GM12878 (cell line): Measurements from ENCODE around the gene PMPCA. TPM values are rescaled to one million over a fixed set of nuclear protein-coding genes. Genes with fewer than 3 reads are reported as not detected.
A peak's percentile ranks its signal among the peaks of the same experiment; 100 is the strongest.

ENCODE experiments used
- ATAC-seq: fragments of 200-7000 bp; cut with Tn5 transposase; 3 replicates; pipeline ENCODE4 v1.9.1; 2020; ENCODE audit warnings: mild to moderate bottlenecking, moderate library complexity
- BruUV-seq: library from RNA; stranded (reverse); fragments of 400-500 nt; replicated peaks from 2 replicates; lab custom pipeline; 2021; lab: Mats Ljungman, UMichigan
- CTCF ChIA-PET: fragments of 300-600 bp; sonication (Branson Sonifier 250); formaldehyde crosslinking; extraction: SDS; loops from one replicate; lab custom pipeline; 2021; ENCODE audit warnings: inconsistent platforms; lab: Yijun Ruan, JAX
- POLR2A ChIA-PET: fragments of 350-600 bp; formaldehyde crosslinking; extraction: SDS; loops from one replicate; lab custom pipeline; 2021; ENCODE audit warnings: inconsistent platforms; lab: Charles Lee
- RAD21 ChIA-PET: fragments of 300-600 bp; sonication (Branson Sonifier 250); formaldehyde crosslinking; loops from one replicate; lab custom pipeline; 2023; ENCODE audit warnings: antibody characterized with exemption; ENCODE audit not compliant: unreplicated experiment; lab: Charles Lee
- SMC1A ChIA-PET: fragments of 300-600 bp; sonication (Branson Sonifier 250); formaldehyde crosslinking; loops from one replicate; lab custom pipeline; 2023; ENCODE audit not compliant: unreplicated experiment, uncharacterized antibody; lab: Charles Lee
- DNase-seq: peaks from one replicate; pipeline ENCODE4 v3.0.0-alpha.2; 2011; ENCODE audit warnings: low read depth, low spot score
- FAIRE-seq: peaks from 3 replicates; lab custom pipeline; 2011; peaks lifted over from hg19 to GRCh38; lab: Jason Lieb, UNC
- H2AFZ ChIP-seq: 2 replicates; pipeline ENCODE4 v1.6.0; 2011; ENCODE audit warnings: low read depth, low read length, control low read depth; ENCODE audit not compliant: control insufficient read depth
- H3K27ac ChIP-seq: 2 replicates; pipeline ENCODE4 v1.5.1; 2011; ENCODE audit warnings: control low read depth; ENCODE audit not compliant: control insufficient read depth, insufficient read depth
- H3K27me3 ChIP-seq, 2 experiments: replicated peaks in 1 of 2; 2 replicates each; pipeline versions ENCODE4 v1.6.0 to v1.6.1; 2011; ENCODE audit warnings: low read length in 1 of 2; ENCODE audit not compliant: control insufficient read depth in 2 of 2, insufficient read depth in 2 of 2
- H3K36me3 ChIP-seq, 2 experiments: 2 replicates each; pipeline ENCODE4 v1.5.1; 2011; ENCODE audit warnings: low read length in 1 of 2; ENCODE audit not compliant: control insufficient read depth in 2 of 2, insufficient read depth in 2 of 2
- H3K4me1 ChIP-seq: 2 replicates; pipeline ENCODE4 v1.6.1; 2011; ENCODE audit warnings: mild to moderate bottlenecking, low read length, moderate library complexity, mixed read lengths; ENCODE audit not compliant: control insufficient read depth, insufficient read depth
- H3K4me2 ChIP-seq: 2 replicates; pipeline ENCODE4 v1.6.0; 2011; ENCODE audit warnings: control low read depth; ENCODE audit not compliant: control insufficient read depth, insufficient read depth
- H3K4me3 ChIP-seq: fragments of 200-600 bp; sonication (generic); 2 replicates; pipeline ENCODE4 v1.5.1; 2016
- H3K79me2 ChIP-seq: 2 replicates; pipeline ENCODE4 v1.6.0; 2011; ENCODE audit warnings: low read length; ENCODE audit not compliant: control insufficient read depth, insufficient read depth
- H3K9ac ChIP-seq: 2 replicates; pipeline ENCODE4 v1.8.0; 2011; ENCODE audit warnings: low read length, control low read depth, mixed read lengths; ENCODE audit not compliant: control insufficient read depth, insufficient read depth
- H3K9me3 ChIP-seq: replicated peaks from 3 replicates; pipeline ENCODE4 v1.5.1; 2011; ENCODE audit warnings: mild to moderate bottlenecking, low read length; ENCODE audit not compliant: control insufficient read depth, insufficient read depth
- H4K20me1 ChIP-seq: 2 replicates; pipeline ENCODE4 v1.6.0; 2011; ENCODE audit not compliant: control insufficient read depth, insufficient read depth
- ATF7 ChIP-seq: fragments of 450-650 bp; IDR thresholded peaks from 2 replicates; pipeline ENCODE4 v1.6.1; 2016; ENCODE audit warnings: low read depth, mild to moderate bottlenecking
- BACH1 ChIP-seq: fragments of 450-650 bp; IDR thresholded peaks from 2 replicates; pipeline ENCODE4 v1.6.1; 2017; ENCODE audit warnings: mild to moderate bottlenecking, borderline replicate concordance
- MEF2B ChIP-seq: fragments of 450-650 bp; IDR thresholded peaks from 2 replicates; pipeline ENCODE4 v1.6.1; 2018; ENCODE audit warnings: mild to moderate bottlenecking, moderate library complexity; ENCODE audit not compliant: partially characterized antibody, poor library complexity, severe bottlenecking
- NFYA ChIP-seq: IDR thresholded peaks from 2 replicates; pipeline ENCODE4 v1.6.1; 2011; ENCODE audit warnings: low read depth, mild to moderate bottlenecking, low read length, improper control_type of control experiment, borderline replicate concordance
- NRF1 ChIP-seq: conservative IDR thresholded peaks from 2 replicates; pipeline ENCODE4 v1.6.1; 2011; ENCODE audit warnings: mild to moderate bottlenecking, low read depth, low read length, improper control_type of control experiment
- YY1 ChIP-seq: IDR thresholded peaks from 2 replicates; pipeline ENCODE4 v1.6.1; 2011; ENCODE audit warnings: low read depth, mild to moderate bottlenecking, low read length
- ZNF217 ChIP-seq: fragments of 450-650 bp; IDR thresholded peaks from 2 replicates; pipeline ENCODE4 v1.6.1; 2017; ENCODE audit warnings: antibody characterized with exemption, mild to moderate bottlenecking
- WGBS: methylation state at CpG from one replicate; pipeline ENCODE4 v1.1.6; 2016; ENCODE audit warnings: low lambda C conversion rate; ENCODE audit not compliant: insufficient replicate concordance, insufficient coverage; ENCODE audit errors: missing lambda C conversion rate; 5-methylcytosine and 5-hydroxymethylcytosine counted together
- in situ Hi-C: fragments of 300-500 bp; cut with MboI; formaldehyde crosslinking; loops from 9 replicates; pipeline ENCODE4 v1.14.3; 2018; ENCODE audit warnings: mixed read lengths
- intact Hi-C: fragments of 100-400 bp; cut with micrococcal nuclease; formaldehyde crosslinking; loops from one replicate; pipeline ENCODE4 v1.14.2; 2022; ENCODE audit not compliant: unreplicated experiment
- polyA plus RNA-seq, 11 experiments: library from polyadenylated mRNA; depleted of rRNA in 4 of 11; unstranded in 6 of 11; stranded (reverse) in 5 of 11; fragments of >200 nt; fragmentation: Nextera tagmentation in 4 of 11; fragmentation: Illumina TruSeq in 1 of 11; extraction: Ambion mirVana in 4 of 11; extraction: Trizol in 1 of 11; gene quantifications; 1 replicate in 1 of 11; 2 replicates in 10 of 11; pipeline versions ENCODE4 v1.2.1 to v1.2.3, GENCODE V29; 2011 to 2016; ENCODE audit warnings: inconsistent platforms in 2 of 11, missing spikeins in 2 of 11, low read depth in 1 of 11
- total RNA-seq, 4 experiments: library from RNA; depleted of rRNA in 3 of 4; stranded (reverse); fragments of >200 nt in 3 of 4; fragmentation: Illumina TruSeq in 1 of 4; extraction: Trizol in 1 of 4; gene quantifications; 2 replicates each; pipeline versions ENCODE4 v1.2.1 to v1.2.3, GENCODE V29; 2013 to 2021
- TF ChIP-seq, protein P1 (sequence below): fragments of 450-650 bp; IDR thresholded peaks from 2 replicates; pipeline ENCODE4 v1.6.1; 2017; ENCODE audit warnings: mild to moderate bottlenecking, low read depth, inconsistent platforms; ENCODE audit not compliant: poor library complexity, severe bottlenecking
- TF ChIP-seq, protein P2 (sequence below): fragments of 150-350 bp; IDR thresholded peaks from 2 replicates; pipeline ENCODE4 v1.6.1; 2016; ENCODE audit warnings: low read depth, low read length
- TF ChIP-seq, protein P3 (sequence below): fragments of 450-650 bp; IDR thresholded peaks from 2 replicates; pipeline ENCODE4 v1.6.1; 2017; ENCODE audit warnings: mild to moderate bottlenecking, moderate library complexity

Gene PMPCA
- total and polyA plus RNA-seq, 10 of the 15 experiments (the other 5 are each of a cell fraction or from before 2014, with no cell fraction given), result 8.1 to 137 (median 75.7) TPM

DNA sequence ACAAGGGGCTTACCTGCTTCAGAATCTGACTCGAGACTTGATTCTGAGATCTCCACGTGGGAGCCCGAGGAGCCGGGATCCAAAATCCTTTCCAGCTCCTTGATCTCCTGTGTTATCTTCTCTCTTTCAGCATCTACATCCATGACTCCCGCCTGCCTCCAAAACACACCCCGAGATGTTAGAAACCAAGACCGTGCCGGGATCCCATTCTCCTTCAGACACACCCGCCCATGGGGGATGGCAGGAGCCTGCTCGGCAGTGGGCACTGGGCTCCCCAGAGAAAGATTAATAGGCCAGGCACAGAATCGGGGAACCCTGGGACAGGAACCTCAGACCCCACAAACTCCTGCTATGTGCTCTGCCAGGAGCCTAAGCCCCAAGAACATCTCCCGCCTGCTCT, 12.2 kb upstream of the PMPCA start:
- BruUV-seq, result no TSS peak
- in situ Hi-C loops, result loop anchor here (5.0 kb wide), 1 partner anchor 61 kb away; no protein-coding TSS in a partner anchor

More for the DNA sequence above, 12.2 kb upstream of the PMPCA start:
- H3K27me3 ChIP-seq, result no peaks in the 10 kb centered on the region
- WGBS, result 86% methylated on average over 12 of the region's 12 CpGs
- H3K9ac ChIP-seq, result peak overlapping the region; percentile 82
- SMC1A ChIA-PET, result no interaction called here
- POLR2A ChIA-PET, result interaction anchor here (1.1 kb wide), 1 partner anchor 14 kb away, joined by 3 read pairs; no protein-coding TSS in a partner anchor
- FAIRE-seq (no peak), ATAC-seq (no peak), DNase-seq (no peak)
- H2AFZ ChIP-seq, result no peak overlapping the region
- no peaks in the 10 kb centered on the region for H4K20me1 ChIP-seq
- intact Hi-C loops, result no loop called here
- H3K4me1 ChIP-seq, result peaks cover 13% of the 10 kb centered on the region
- H3K9me3 ChIP-seq, result no peaks in the 10 kb centered on the region
- H3K79me2 ChIP-seq, result peaks cover 26% of the 10 kb centered on the region
- no peak overlapping the region for H3K27ac ChIP-seq
- peak overlapping the region; percentile 92 for H3K4me2 ChIP-seq
- RAD21 ChIA-PET, result no interaction called here
- H3K36me3 ChIP-seq, result peaks cover 24% of the 10 kb centered on the region in 2 experiments
- CTCF ChIA-PET, result no interaction called here
- no peak for TF ChIP-seq BACH1
- no peak for TF ChIP-seq NRF1
- TF ChIP-seq ATF7, result no peak
- TF ChIP-seq, protein P1, sequence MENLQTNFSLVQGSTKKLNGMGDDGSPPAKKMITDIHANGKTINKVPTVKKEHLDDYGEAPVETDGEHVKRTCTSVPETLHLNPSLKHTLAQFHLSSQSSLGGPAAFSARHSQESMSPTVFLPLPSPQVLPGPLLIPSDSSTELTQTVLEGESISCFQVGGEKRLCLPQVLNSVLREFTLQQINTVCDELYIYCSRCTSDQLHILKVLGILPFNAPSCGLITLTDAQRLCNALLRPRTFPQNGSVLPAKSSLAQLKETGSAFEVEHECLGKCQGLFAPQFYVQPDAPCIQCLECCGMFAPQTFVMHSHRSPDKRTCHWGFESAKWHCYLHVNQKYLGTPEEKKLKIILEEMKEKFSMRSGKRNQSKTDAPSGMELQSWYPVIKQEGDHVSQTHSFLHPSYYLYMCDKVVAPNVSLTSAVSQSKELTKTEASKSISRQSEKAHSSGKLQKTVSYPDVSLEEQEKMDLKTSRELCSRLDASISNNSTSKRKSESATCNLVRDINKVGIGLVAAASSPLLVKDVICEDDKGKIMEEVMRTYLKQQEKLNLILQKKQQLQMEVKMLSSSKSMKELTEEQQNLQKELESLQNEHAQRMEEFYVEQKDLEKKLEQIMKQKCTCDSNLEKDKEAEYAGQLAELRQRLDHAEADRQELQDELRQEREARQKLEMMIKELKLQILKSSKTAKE, result no peak
- TF ChIP-seq, protein P2, sequence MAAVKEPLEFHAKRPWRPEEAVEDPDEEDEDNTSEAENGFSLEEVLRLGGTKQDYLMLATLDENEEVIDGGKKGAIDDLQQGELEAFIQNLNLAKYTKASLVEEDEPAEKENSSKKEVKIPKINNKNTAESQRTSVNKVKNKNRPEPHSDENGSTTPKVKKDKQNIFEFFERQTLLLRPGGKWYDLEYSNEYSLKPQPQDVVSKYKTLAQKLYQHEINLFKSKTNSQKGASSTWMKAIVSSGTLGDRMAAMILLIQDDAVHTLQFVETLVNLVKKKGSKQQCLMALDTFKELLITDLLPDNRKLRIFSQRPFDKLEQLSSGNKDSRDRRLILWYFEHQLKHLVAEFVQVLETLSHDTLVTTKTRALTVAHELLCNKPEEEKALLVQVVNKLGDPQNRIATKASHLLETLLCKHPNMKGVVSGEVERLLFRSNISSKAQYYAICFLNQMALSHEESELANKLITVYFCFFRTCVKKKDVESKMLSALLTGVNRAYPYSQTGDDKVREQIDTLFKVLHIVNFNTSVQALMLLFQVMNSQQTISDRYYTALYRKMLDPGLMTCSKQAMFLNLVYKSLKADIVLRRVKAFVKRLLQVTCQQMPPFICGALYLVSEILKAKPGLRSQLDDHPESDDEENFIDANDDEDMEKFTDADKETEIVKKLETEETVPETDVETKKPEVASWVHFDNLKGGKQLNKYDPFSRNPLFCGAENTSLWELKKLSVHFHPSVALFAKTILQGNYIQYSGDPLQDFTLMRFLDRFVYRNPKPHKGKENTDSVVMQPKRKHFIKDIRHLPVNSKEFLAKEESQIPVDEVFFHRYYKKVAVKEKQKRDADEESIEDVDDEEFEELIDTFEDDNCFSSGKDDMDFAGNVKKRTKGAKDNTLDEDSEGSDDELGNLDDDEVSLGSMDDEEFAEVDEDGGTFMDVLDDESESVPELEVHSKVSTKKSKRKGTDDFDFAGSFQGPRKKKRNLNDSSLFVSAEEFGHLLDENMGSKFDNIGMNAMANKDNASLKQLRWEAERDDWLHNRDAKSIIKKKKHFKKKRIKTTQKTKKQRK, result no peak
- TF ChIP-seq YY1, result no peak
- TF ChIP-seq MEF2B, result no peak
- no peak for TF ChIP-seq ZNF217
- TF ChIP-seq NFYA, result no peak
- TF ChIP-seq, protein P3, sequence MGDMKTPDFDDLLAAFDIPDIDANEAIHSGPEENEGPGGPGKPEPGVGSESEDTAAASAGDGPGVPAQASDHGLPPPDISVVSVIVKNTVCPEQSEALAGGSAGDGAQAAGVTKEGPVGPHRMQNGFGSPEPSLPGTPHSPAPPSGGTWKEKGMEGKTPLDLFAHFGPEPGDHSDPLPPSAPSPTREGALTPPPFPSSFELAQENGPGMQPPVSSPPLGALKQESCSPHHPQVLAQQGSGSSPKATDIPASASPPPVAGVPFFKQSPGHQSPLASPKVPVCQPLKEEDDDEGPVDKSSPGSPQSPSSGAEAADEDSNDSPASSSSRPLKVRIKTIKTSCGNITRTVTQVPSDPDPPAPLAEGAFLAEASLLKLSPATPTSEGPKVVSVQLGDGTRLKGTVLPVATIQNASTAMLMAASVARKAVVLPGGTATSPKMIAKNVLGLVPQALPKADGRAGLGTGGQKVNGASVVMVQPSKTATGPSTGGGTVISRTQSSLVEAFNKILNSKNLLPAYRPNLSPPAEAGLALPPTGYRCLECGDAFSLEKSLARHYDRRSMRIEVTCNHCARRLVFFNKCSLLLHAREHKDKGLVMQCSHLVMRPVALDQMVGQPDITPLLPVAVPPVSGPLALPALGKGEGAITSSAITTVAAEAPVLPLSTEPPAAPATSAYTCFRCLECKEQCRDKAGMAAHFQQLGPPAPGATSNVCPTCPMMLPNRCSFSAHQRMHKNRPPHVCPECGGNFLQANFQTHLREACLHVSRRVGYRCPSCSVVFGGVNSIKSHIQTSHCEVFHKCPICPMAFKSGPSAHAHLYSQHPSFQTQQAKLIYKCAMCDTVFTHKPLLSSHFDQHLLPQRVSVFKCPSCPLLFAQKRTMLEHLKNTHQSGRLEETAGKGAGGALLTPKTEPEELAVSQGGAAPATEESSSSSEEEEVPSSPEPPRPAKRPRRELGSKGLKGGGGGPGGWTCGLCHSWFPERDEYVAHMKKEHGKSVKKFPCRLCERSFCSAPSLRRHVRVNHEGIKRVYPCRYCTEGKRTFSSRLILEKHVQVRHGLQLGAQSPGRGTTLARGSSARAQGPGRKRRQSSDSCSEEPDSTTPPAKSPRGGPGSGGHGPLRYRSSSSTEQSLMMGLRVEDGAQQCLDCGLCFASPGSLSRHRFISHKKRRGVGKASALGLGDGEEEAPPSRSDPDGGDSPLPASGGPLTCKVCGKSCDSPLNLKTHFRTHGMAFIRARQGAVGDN, result no peak
- peak overlapping the region; percentile 96 for H3K4me3 ChIP-seq
